ENCODE measurements around the gene ARHGAP31. TPM values are rescaled to one million over a fixed set of nuclear protein-coding genes. Genes with fewer than 3 reads are reported as not detected.

The ARHGAP31 gene
- total RNA-seq, 2 donors from 2014 or later = 5.7 to 7.9 TPM

DNA sequence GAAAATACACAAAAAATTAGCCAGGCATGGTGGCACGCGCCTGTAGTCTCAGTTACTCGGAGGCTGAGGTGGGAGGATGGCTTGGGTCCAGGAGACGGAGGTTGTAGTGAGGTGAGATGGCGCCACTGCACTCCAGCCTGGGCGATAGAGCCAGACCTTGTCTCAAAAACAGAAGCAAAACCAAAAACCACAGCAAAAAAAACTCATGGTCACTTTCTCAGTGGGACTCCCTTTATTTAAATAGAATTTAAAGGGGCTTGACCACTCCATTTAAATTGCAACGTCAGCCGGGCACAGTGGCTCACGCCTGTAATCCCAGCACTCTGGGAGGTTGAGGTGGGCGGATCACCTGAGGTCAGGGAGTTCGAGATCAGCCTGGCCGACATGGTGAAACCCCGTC is 32.8 kb downstream of the ARHGAP31 start:
- H3K9me3 ChIP-seq = no peaks in the 10 kb centered on the region
- H3K27ac ChIP-seq = no peak overlapping the region
- no peaks in the 10 kb centered on the region for H3K36me3 ChIP-seq (replicated peaks in 1 of 2; ENCODE audit: insufficient read depth in 1 of 2, low read depth in 2 of 2)
- intact Hi-C loops (cut with DNase I) = no loop called here
- TF ChIP-seq, protein P1, sequence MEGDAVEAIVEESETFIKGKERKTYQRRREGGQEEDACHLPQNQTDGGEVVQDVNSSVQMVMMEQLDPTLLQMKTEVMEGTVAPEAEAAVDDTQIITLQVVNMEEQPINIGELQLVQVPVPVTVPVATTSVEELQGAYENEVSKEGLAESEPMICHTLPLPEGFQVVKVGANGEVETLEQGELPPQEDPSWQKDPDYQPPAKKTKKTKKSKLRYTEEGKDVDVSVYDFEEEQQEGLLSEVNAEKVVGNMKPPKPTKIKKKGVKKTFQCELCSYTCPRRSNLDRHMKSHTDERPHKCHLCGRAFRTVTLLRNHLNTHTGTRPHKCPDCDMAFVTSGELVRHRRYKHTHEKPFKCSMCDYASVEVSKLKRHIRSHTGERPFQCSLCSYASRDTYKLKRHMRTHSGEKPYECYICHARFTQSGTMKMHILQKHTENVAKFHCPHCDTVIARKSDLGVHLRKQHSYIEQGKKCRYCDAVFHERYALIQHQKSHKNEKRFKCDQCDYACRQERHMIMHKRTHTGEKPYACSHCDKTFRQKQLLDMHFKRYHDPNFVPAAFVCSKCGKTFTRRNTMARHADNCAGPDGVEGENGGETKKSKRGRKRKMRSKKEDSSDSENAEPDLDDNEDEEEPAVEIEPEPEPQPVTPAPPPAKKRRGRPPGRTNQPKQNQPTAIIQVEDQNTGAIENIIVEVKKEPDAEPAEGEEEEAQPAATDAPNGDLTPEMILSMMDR (IDR thresholded peaks at IDR 0.05) = no peak
- TF ChIP-seq POLR2A (IDR thresholded peaks at IDR 0.05) = no peak
- ATAC-seq = no peak
- peaks cover 12% of the 10 kb centered on the region for H3K4me1 ChIP-seq
- H3K27me3 ChIP-seq = no peaks in the 10 kb centered on the region
- no peak overlapping the region for H3K4me3 ChIP-seq
- WGBS, 2 donors = 90 to 93% methylated on average over 13 of the region's 13 CpGs
- DNase-seq = no peak

DNA sequence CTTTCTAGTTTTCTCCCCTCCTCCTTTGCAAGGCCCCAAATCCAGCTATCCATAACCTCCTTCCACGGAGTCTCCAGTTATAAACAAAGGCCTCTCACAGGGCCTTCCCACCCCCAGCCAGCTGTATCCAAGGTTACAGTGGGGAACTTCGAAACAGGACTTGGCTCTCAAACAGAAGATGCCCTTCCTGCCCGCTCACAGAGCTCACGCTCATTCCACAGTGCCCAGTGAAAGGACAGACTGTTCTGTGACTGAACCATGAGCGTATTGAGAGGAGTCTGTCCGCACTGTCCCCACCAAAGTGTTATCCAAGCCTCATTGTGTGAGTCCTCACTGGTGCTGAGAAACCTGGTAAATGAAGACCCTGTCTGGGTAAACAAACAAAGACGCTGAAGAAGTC is 35.4 kb downstream of the ARHGAP31 start:
- no peaks in the 10 kb centered on the region for H3K36me3 ChIP-seq (replicated peaks in 1 of 2; ENCODE audit: insufficient read depth in 1 of 2, low read depth in 2 of 2)
- DNase-seq (no peak), ATAC-seq (no peak)
- no peaks in the 10 kb centered on the region for H3K27me3 ChIP-seq
- intact Hi-C loops (cut with DNase I) = no loop called here
- H3K4me3 ChIP-seq = no peak overlapping the region
- 71 to 74% methylated on average over 7 of the region's 7 CpGs for WGBS, 2 donors
- no peaks in the 10 kb centered on the region for H3K4me1 ChIP-seq
- TF ChIP-seq, protein P1 (IDR thresholded peaks at IDR 0.05) = no peak
- TF ChIP-seq POLR2A (IDR thresholded peaks at IDR 0.05) = no peak
- no peak overlapping the region for H3K27ac ChIP-seq
- no peaks in the 10 kb centered on the region for H3K9me3 ChIP-seq

DNA sequence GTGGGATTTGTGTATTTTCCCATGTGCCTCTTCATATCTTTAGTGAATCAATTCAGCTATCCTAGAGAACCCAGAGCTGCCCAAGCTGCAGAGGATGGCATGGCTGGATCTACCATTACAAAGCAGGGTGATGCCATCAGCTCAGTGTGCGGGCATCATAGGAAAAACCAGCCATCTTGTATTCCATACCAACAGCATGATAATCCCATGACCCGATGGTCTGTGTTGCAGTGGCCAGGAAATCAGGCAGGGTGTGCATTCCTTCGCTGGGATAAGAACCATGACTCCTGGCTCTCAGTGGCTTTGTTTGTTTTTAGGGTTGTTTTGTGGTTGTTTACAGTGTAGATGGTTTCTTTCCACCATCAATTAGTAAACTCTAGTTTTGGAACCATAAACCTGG is 36.0 kb downstream of the ARHGAP31 start:
- Histone ChIP-seq H3K4me1 (no peaks in the 10 kb centered on the region), H3K27me3 (no peaks in the 10 kb centered on the region), H3K36me3 (replicated peaks in 1 of 2; ENCODE audit: insufficient read depth in 1 of 2, low read depth in 2 of 2) (no peaks in the 10 kb centered on the region), H3K9me3 (no peaks in the 10 kb centered on the region), H3K4me3 (no peak overlapping the region), H3K27ac (no peak overlapping the region)
- no peak for ATAC-seq
- WGBS, 2 donors = 90 to 100% methylated on average over 3 of the region's 3 CpGs
- intact Hi-C loops (cut with DNase I) = no loop called here
- no peak for DNase-seq
- TF ChIP-seq POLR2A (IDR thresholded peaks at IDR 0.05) = no peak
- TF ChIP-seq, protein P1 (IDR thresholded peaks at IDR 0.05) = no peak

DNA sequence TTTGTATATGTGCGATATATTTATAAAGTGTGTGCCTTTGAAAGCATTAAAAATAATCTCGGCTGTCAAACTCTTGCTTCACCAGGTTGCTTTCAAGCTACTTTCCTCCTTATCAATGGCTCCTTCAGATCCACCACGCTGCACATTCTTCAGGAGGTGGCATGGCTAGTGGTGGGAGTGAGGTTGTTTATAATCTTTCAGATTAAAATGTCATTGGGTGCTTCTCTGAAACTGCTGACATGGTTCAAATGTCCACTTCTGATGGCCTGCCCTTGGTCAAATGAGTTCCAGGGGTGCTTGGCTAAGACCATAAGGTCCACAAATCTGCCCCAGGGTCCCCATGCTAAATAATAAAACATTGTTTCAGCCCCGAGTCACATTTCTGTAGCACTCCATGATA is 36.7 kb downstream of the ARHGAP31 start:
- Histone ChIP-seq H3K36me3 (replicated peaks in 1 of 2; ENCODE audit: insufficient read depth in 1 of 2, low read depth in 2 of 2) (no peaks in the 10 kb centered on the region), H3K4me1 (no peaks in the 10 kb centered on the region), H3K4me3 (no peak overlapping the region), H3K27ac (no peak overlapping the region), H3K27me3 (no peaks in the 10 kb centered on the region), H3K9me3 (no peaks in the 10 kb centered on the region)
- no peak for TF ChIP-seq POLR2A (IDR thresholded peaks at IDR 0.05)
- TF ChIP-seq, protein P1 (IDR thresholded peaks at IDR 0.05) = no peak
- no peak for DNase-seq
- intact Hi-C loops (cut with DNase I) = no loop called here
- 79 to 87% methylated on average over 4 of the region's 4 CpGs for WGBS, 2 donors
- no peak for ATAC-seq

DNA sequence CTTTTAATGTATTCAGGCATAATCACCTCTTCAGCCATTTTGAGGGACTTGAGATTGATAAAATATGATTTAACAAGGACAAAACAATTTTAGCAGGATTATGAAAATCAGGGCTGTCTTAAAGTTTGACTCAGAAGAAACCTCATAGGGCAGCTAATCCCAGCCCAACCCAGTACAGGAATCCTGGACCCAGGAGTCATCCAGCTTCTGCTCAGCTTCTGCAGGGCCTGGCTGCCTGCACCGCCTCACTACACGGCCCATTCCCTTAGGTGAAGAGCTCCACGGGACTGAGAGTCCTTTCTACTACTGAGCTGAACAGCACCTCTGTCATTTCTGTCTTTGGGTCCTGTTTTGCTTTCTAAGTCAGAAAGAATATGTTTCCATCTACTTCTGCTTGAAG is 37.5 kb downstream of the ARHGAP31 start:
- intact Hi-C loops (cut with DNase I) = no loop called here
- 87 to 92% methylated on average over 3 of the region's 3 CpGs for WGBS, 2 donors
- no peak overlapping the region for H3K27ac ChIP-seq
- TF ChIP-seq, protein P1 (IDR thresholded peaks at IDR 0.05) = no peak
- no peak for TF ChIP-seq POLR2A (IDR thresholded peaks at IDR 0.05)
- H3K9me3 ChIP-seq = no peaks in the 10 kb centered on the region
- ATAC-seq = no peak
- H3K4me3 ChIP-seq = no peak overlapping the region
- H3K36me3 ChIP-seq (replicated peaks in 1 of 2; ENCODE audit: insufficient read depth in 1 of 2, low read depth in 2 of 2) = no peaks in the 10 kb centered on the region
- no peaks in the 10 kb centered on the region for H3K27me3 ChIP-seq
- no peak for DNase-seq
- H3K4me1 ChIP-seq = no peaks in the 10 kb centered on the region
